Activated B cell treated with CpG ODN at 0.5 μM for 24 hours (primary cell): Measurements from ENCODE around the gene ZNRF4. TPM values are rescaled to one million over a fixed set of nuclear protein-coding genes. Genes with fewer than 3 reads are reported as not detected.
"Not testable (repeated sequence)": the region's sequence is repeated elsewhere in the genome, so short reads cannot be mapped to it uniquely, and the experiment has no call there.

ENCODE experiments used
- ATAC-seq: fragments of 200-7000 bp; cut with Tn5 transposase; one replicate; pipeline ENCODE4 v1.10.0; 2021; ENCODE audit warnings: low read depth, mild to moderate bottlenecking, moderate library complexity
- CTCF ChIA-PET: fragments of 350-600 bp; sonication (Branson Sonifier 250); formaldehyde crosslinking; loops from one replicate; lab custom pipeline; 2021; ENCODE audit warnings: antibody characterized with exemption; lab: Charles Lee
- POLR2A ChIA-PET: fragments of 350-600 bp; sonication (Branson Sonifier 250); formaldehyde crosslinking; loops from one replicate; lab custom pipeline; 2021; ENCODE audit warnings: antibody characterized with exemption; lab: Charles Lee
- DNase-seq: peaks from one replicate; pipeline ENCODE4 v3.0.0; 2022
- H3K27ac Mint-ChIP-seq: one replicate; pipeline ENCODE4 v1.8.0; 2020; ENCODE audit warnings: mixed read lengths
- H3K27me3 Mint-ChIP-seq: one replicate; pipeline ENCODE4 v1.8.0; 2021; ENCODE audit warnings: mixed read lengths
- H3K36me3 Mint-ChIP-seq: one replicate; pipeline ENCODE4 v1.8.0; 2021; ENCODE audit warnings: low read depth, mixed read lengths
- H3K4me1 Mint-ChIP-seq: one replicate; pipeline ENCODE4 v1.8.0; 2021; ENCODE audit warnings: mixed read lengths
- H3K4me3 Mint-ChIP-seq: one replicate; pipeline ENCODE4 v1.8.0; 2020; ENCODE audit warnings: mild to moderate bottlenecking, mixed read lengths
- H3K9me3 Mint-ChIP-seq: one replicate; pipeline ENCODE4 v1.8.0; 2020; ENCODE audit warnings: mixed read lengths
- intact Hi-C: fragments of 100-400 bp; cut with micrococcal nuclease; formaldehyde crosslinking; loops from one replicate; pipeline ENCODE4 v1.15.1; 2024
- total RNA-seq: library from RNA; stranded (reverse); gene quantifications from 2 replicates; pipeline ENCODE4 v1.2.3, GENCODE V29; 2022
- TF ChIP-seq, protein P1 (sequence below): fragments of 200-600 bp; IDR thresholded peaks from one replicate; pipeline ENCODE4 v1.8.0; 2022; ENCODE audit warnings: antibody characterized with exemption, mild to moderate bottlenecking

Gene ZNRF4
- total RNA-seq, 1 donor from 2014 or later = not detected

DNA sequence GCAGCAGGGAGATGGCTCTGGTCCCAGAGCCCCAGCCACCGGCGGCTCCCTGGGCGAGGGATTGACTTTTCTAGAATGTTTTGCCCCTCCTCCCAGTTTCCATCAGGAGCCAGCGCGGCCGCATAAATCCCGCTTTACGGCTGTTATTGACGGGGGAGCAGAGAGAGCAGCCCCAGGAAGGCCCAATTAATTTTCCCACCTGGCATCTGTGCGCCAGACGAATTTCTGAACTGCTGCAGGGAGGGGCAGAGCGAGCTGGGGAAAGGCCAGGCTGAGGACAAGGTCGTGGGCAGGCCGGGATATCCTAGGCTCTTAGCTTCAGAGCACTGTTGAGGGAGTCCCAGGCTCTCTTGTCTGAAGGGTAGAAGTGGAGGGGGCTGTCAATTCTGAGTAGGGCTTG is 24.7 kb downstream of the ZNRF4 start:
- TF ChIP-seq, protein P1, sequence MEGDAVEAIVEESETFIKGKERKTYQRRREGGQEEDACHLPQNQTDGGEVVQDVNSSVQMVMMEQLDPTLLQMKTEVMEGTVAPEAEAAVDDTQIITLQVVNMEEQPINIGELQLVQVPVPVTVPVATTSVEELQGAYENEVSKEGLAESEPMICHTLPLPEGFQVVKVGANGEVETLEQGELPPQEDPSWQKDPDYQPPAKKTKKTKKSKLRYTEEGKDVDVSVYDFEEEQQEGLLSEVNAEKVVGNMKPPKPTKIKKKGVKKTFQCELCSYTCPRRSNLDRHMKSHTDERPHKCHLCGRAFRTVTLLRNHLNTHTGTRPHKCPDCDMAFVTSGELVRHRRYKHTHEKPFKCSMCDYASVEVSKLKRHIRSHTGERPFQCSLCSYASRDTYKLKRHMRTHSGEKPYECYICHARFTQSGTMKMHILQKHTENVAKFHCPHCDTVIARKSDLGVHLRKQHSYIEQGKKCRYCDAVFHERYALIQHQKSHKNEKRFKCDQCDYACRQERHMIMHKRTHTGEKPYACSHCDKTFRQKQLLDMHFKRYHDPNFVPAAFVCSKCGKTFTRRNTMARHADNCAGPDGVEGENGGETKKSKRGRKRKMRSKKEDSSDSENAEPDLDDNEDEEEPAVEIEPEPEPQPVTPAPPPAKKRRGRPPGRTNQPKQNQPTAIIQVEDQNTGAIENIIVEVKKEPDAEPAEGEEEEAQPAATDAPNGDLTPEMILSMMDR = no peak
- no peak for ATAC-seq
- H3K9me3 Mint-ChIP-seq = peaks cover 2% of the 10 kb centered on the region
- no peak overlapping the region for H3K27ac Mint-ChIP-seq
- H3K4me3 Mint-ChIP-seq = no peak overlapping the region
- H3K36me3 Mint-ChIP-seq = no peaks in the 10 kb centered on the region
- intact Hi-C loops = loop anchor here (1.0 kb wide), 1 partner anchor 432 kb away; no protein-coding TSS in a partner anchor
- peaks cover 18% of the 10 kb centered on the region for H3K27me3 Mint-ChIP-seq
- DNase-seq = no peak
- CTCF ChIA-PET = no interaction called here
- no peaks in the 10 kb centered on the region for H3K4me1 Mint-ChIP-seq
- POLR2A ChIA-PET = interaction anchor here (0.7 kb wide), 1 partner anchor 9 kb away, joined by 5 read pairs; no protein-coding TSS in a partner anchor

DNA sequence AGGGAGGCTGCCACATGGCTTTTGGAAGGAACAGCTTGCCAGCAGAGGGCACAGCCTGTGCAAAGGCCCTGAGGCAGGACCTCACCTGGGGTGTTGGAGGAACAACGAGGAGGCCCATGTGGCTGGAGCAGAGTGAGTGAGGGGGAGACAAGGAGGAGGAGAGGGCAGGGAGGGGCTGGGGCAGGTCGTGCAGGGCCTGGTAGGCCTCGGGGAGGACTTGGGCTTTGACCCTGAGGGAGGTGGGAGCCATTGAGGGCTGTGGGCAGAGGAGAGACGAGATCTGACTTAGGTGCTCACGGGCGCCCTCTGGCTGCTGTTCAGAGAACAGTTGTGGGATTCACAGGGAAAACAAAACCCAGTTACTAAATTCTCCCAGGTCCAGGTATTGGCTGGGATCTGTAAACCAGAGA is 25.2 kb downstream of the ZNRF4 start:
- TF ChIP-seq, protein P1 = no peak
- Mint-ChIP-seq H3K9me3 (peaks cover 2% of the 10 kb centered on the region), H3K27ac (no peak overlapping the region), H3K4me1 (no peaks in the 10 kb centered on the region), H3K4me3 (no peak overlapping the region), H3K36me3 (no peaks in the 10 kb centered on the region), H3K27me3 (peaks cover 22% of the 10 kb centered on the region)
- ATAC-seq (no peak), DNase-seq (no peak)
- intact Hi-C loops = loop anchor here (1.0 kb wide), 1 partner anchor 432 kb away; no protein-coding TSS in a partner anchor
- ChIA-PET CTCF (no interaction called here), POLR2A (interaction anchor here (0.7 kb wide), 1 partner anchor 9 kb away, joined by 5 read pairs; no protein-coding TSS in a partner anchor)

DNA sequence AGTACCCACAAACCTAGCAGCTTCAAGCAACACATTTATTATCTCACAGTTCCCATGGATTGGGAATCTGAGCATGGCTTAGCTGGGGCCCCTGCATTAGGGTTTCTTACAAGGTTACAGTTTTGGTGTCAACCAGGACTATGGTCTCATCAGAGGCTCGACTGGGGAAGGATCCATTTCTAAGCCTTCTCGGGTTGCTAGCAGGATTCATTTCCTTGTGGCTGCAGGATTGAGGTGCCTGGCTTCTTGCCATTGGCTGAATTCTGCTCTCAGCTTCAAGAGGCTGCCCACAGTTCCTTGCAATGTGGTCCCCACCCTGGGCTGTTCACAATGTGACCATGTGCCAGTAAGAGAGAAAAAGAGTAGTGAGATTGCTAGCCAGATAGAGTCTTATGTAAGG is 26.7 kb downstream of the ZNRF4 start:
- no peaks in the 10 kb centered on the region for H3K36me3 Mint-ChIP-seq
- TF ChIP-seq, protein P1 = no peak
- ChIA-PET CTCF (no interaction called here), POLR2A (no interaction called here)
- H3K4me3 Mint-ChIP-seq = no peak overlapping the region
- no peak overlapping the region for H3K27ac Mint-ChIP-seq
- no peaks in the 10 kb centered on the region for H3K4me1 Mint-ChIP-seq
- DNase-seq = no peak
- H3K9me3 Mint-ChIP-seq = peaks cover 2% of the 10 kb centered on the region
- intact Hi-C loops = no loop called here
- peaks cover 21% of the 10 kb centered on the region for H3K27me3 Mint-ChIP-seq
- ATAC-seq = no peak

DNA sequence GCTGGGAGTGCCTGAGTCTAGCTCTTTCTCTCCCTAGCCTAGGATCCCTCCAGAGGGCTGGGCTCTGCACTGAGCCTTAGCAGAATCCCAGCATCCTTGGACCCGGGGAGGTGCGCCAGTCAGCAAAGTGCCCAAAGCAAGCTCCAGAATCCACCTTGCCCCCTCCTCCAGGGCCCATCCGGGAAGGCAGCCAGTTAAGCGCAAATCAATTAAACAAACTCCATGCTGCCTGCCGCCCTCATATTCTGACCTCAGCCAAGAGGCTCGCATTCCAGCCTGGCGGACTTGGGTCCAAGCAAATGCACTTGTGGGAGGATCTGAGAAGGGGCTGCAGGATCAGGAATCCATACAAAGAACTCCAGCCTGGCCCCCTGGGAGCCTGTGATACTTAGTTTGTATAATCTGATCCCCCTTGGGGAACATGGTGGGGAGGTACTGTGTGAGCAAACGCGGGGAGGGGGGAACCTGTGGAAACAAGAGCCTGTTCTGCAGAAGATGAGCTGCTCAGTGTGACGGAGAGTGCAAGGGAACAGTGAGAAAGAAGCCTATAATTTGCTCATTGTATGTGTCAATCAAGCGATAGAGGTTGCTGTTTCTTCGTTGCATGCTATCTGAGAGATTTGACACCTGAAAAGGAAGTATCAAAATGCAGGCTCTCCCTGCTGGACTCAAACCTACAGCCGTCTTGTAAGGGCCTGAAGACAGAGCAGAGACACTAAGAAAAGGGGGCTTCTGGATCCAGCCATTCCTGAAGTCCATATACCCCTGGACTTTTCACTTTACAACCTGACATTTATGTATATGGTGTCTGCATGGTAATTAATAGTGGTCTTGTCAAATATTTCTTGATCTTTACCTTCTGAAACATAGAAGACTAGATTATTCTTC is 29.4 kb downstream of the ZNRF4 start:
- TF ChIP-seq, protein P1 = no peak
- Mint-ChIP-seq H3K27ac (no peak overlapping the region), H3K4me3 (no peak overlapping the region), H3K27me3 (peaks cover 22% of the 10 kb centered on the region), H3K9me3 (peaks cover 2% of the 10 kb centered on the region), H3K36me3 (no peaks in the 10 kb centered on the region), H3K4me1 (no peaks in the 10 kb centered on the region)
- no peak for ATAC-seq
- no peak for DNase-seq
- intact Hi-C loops = no loop called here
- POLR2A ChIA-PET = no interaction called here
- CTCF ChIA-PET = no interaction called here

DNA sequence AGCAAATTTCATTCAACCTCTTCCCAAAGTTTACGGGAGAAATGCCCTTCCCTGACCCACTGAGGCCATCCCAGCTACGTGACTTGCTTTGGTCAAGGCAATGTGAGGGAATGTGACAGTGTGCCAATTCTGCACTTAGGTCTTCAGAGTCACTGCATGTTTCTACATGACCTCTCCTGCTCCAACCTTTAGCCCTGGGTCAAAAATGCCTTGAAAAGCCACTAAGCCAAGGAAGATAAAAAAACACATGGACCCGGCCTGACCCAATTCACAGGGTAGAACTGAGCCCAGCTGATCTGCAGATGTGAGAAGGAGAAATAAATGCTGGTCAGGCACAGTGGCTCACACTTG is 30.0 kb downstream of the ZNRF4 start:
- Mint-ChIP-seq H3K4me1 (no peaks in the 10 kb centered on the region), H3K27ac (no peak overlapping the region), H3K36me3 (no peaks in the 10 kb centered on the region), H3K27me3 (peaks cover 24% of the 10 kb centered on the region), H3K9me3 (peaks cover 2% of the 10 kb centered on the region), H3K4me3 (no peak overlapping the region)
- TF ChIP-seq, protein P1 = no peak
- intact Hi-C loops = no loop called here
- no peak for ATAC-seq
- CTCF ChIA-PET = no interaction called here
- DNase-seq = no peak
- POLR2A ChIA-PET = no interaction called here

DNA sequence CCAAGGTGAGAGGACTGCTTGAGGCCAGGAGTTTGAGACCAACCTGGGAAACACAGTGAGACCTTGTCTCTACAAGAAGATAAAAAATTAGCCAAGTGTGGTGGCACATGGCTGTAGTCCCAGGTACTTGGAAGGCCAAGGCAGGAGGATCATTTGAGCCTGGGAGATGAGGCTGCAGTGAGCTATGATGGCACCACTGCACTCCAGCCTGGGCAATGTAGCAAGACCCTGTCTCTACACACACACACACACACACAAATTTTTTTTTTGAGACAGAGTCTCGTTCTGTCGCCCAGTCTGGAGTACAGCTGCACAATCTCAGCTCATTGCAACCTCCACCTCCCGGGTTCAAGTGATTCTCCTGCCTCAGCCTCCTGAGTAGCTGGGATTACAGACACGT is 30.4 kb downstream of the ZNRF4 start:
- H3K27me3 Mint-ChIP-seq = peaks cover 24% of the 10 kb centered on the region
- DNase-seq, intact Hi-C loops, CTCF ChIA-PET, H3K27ac Mint-ChIP-seq, H3K9me3 Mint-ChIP-seq, ATAC-seq, POLR2A ChIA-PET, H3K36me3 Mint-ChIP-seq, H3K4me3 Mint-ChIP-seq, H3K4me1 Mint-ChIP-seq: not testable (repeated sequence)
